Activated naive CD8-positive, alpha-beta T cell (primary cell): Measurements from ENCODE around the gene ZNF18.
A peak's percentile ranks its signal among the peaks of the same experiment; 100 is the strongest.
"Not testable (repeated sequence)": the region's sequence is repeated elsewhere in the genome, so short reads cannot be mapped to it uniquely, and the experiment has no call there.

ENCODE experiments used
- H3K27ac Mint-ChIP-seq: one replicate; pipeline ENCODE4 v1.8.0; 2021; ENCODE audit warnings: mixed read lengths
- H3K27me3 Mint-ChIP-seq: one replicate; pipeline ENCODE4 v1.8.0; 2021; ENCODE audit warnings: mixed read lengths
- H3K36me3 Mint-ChIP-seq: one replicate; pipeline ENCODE4 v1.8.0; 2021; ENCODE audit warnings: mixed read lengths
- H3K4me1 Mint-ChIP-seq: one replicate; pipeline ENCODE4 v1.8.0; 2021; ENCODE audit warnings: low read depth, mixed read lengths
- H3K4me3 Mint-ChIP-seq: one replicate; pipeline ENCODE4 v1.8.0; 2021; ENCODE audit warnings: mild to moderate bottlenecking, mixed read lengths
- H3K9me3 Mint-ChIP-seq: one replicate; pipeline ENCODE4 v1.8.0; 2021; ENCODE audit warnings: low read depth, mixed read lengths

ZNF18 gene

DNA sequence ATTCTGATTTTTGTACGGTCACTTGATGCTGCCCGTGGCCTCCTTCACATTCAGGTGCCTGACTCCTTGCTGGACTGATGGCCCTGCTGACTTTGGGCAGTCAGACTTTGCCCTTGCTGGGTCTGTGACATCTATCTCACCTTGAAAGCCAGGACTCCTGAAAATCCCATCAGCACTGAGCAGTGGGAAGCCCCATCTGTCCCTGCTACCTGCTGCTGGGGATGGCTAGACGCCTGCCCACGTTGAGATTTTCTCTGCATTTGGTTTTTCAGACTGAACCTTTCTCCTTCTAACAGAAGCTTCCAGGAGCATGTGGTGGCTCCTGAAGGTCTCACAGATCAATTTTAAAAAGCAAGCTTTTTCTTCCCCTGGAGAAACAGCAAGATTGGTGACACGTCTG lies 10.2 kb upstream of the ZNF18 start:
- Mint-ChIP-seq H3K27ac (no peak overlapping the region), H3K36me3 (no peaks in the 10 kb centered on the region), H3K27me3 (no peaks in the 10 kb centered on the region), H3K4me1 (no peaks in the 10 kb centered on the region), H3K9me3 (no peaks in the 10 kb centered on the region), H3K4me3 (no peak overlapping the region)

GRCh38 chr17:11999696-12000095 lies 2.4 kb upstream of the ZNF18 start:
- Mint-ChIP-seq H3K4me1 (peaks cover 18% of the 10 kb centered on the region), H3K9me3 (no peaks in the 10 kb centered on the region), H3K27me3 (no peaks in the 10 kb centered on the region), H3K36me3 (no peaks in the 10 kb centered on the region), H3K27ac (no peak overlapping the region), H3K4me3 (no peak overlapping the region)

DNA sequence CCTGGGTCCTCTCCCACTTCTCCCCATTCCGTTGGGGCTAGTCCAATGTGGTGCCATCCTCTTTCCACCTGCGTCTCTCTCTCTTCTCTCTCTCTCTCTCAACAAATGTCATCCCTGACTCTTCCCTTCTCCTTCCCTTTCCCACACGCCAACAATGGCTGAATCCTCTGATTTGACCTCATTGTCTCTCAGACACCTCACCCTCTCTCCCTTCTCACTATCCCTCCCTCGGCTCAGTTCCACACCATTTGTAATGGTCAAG lies 628 bp upstream of the ZNF18 start:
- peaks cover 24% of the 10 kb centered on the region for H3K4me1 Mint-ChIP-seq
- peak overlapping the region; percentile 98 for H3K4me3 Mint-ChIP-seq
- no peaks in the 10 kb centered on the region for H3K36me3 Mint-ChIP-seq
- H3K27me3 Mint-ChIP-seq: no peaks in the 10 kb centered on the region
- H3K9me3 Mint-ChIP-seq: no peaks in the 10 kb centered on the region
- peak overlapping the region; percentile 94 for H3K27ac Mint-ChIP-seq

GRCh38 chr17:11996722-11997146 lies 541 bp downstream of the ZNF18 start:
- no peaks in the 10 kb centered on the region for H3K27me3 Mint-ChIP-seq
- H3K4me3 Mint-ChIP-seq: peak overlapping the region; percentile 98
- H3K4me1 Mint-ChIP-seq: peaks cover 24% of the 10 kb centered on the region
- peak overlapping the region; percentile 94 for H3K27ac Mint-ChIP-seq
- no peaks in the 10 kb centered on the region for H3K36me3 Mint-ChIP-seq
- H3K9me3 Mint-ChIP-seq: no peaks in the 10 kb centered on the region

- Mint-ChIP-seq H3K4me1 (peaks cover 32% of the 10 kb centered on the region), H3K9me3 (no peaks in the 10 kb centered on the region), H3K36me3 (peaks cover 24% of the 10 kb centered on the region), H3K4me3 (no peak overlapping the region), H3K27ac (no peak overlapping the region), H3K27me3 (no peaks in the 10 kb centered on the region)
These were observed 5.8 kb downstream of the ZNF18 start for GRCh38 chr17:11991461-11991860.

DNA sequence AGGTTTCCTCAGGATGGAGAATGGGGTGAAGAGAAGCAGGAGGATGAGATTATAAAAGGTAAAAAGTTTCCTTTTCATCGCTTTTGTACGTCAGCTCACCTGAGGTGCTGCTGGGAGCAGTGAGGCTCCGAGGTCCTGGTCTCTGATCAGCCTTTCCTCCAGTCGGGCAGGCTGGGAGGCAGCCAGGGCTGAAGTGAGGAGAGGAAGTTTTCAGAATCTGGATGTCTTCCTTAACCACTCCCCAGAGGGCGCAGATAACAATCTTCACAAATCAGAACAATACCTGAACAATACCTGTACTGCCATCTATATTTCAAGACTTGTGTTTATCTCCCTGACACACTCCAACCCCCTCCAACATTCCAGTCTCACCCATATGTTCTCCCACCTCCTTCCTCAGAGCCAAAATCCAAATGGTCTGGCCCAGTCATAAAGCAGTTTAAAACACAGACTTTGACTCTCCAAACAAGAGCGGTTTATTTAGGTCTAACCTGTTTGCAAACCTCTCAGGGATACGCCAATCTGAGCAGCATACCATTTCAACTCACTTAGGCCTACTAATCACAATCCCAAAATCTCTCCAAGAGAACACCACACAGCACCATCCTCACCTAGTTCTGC lies 6.8 kb downstream of the ZNF18 start:
- H3K4me3 Mint-ChIP-seq: no peak overlapping the region
- no peaks in the 10 kb centered on the region for H3K9me3 Mint-ChIP-seq
- H3K4me1 Mint-ChIP-seq: peaks cover 29% of the 10 kb centered on the region
- peaks cover 24% of the 10 kb centered on the region for H3K36me3 Mint-ChIP-seq
- H3K27ac Mint-ChIP-seq: no peak overlapping the region
- H3K27me3 Mint-ChIP-seq: no peaks in the 10 kb centered on the region

GRCh38 chr17:11986942-11987329 lies 10.3 kb downstream of the ZNF18 start:
- Mint-ChIP-seq H3K27me3 (no peaks in the 10 kb centered on the region), H3K9me3 (no peaks in the 10 kb centered on the region), H3K27ac (no peak overlapping the region), H3K4me3 (no peak overlapping the region), H3K4me1 (peaks cover 19% of the 10 kb centered on the region), H3K36me3 (peaks cover 36% of the 10 kb centered on the region)

DNA sequence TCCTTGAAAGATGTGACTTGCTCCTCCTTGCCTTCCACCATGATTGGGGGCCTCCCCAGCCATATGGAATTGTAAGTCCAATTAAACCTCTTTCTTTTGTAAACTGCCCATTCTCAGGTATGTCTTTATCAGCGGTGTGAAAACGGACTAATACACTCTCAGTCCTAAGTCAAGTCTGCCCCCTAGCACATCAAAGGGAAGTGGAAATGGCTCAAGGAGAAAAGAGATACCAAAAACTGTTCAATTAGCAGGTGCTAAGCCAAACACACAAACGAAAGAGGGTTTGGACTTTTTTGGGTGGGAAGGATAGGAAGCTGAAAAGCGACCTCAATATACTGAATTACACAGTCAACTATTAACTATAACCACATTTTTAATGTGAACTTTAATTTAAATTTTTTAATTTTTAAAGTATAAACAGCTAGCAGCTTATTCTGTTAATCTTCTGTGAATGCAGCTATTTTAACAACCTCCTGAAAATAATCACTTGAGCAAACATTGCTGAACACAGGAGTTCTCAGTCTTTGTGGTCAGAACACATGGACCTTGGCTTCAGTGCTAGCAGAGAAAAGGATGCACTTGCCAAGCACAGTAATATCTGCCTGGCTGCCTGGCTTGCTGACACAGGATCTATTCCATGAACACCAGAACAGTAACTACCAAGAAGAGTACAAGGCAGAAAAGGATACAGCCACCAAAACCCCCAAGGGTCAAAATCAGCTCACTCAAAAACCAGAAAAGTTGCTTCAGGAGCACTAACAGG lies 10.9 kb downstream of the ZNF18 start:
- no peak overlapping the region for H3K4me3 Mint-ChIP-seq
- peaks cover 37% of the 10 kb centered on the region for H3K36me3 Mint-ChIP-seq
- H3K9me3 Mint-ChIP-seq: no peaks in the 10 kb centered on the region
- no peak overlapping the region for H3K27ac Mint-ChIP-seq
- no peaks in the 10 kb centered on the region for H3K27me3 Mint-ChIP-seq
- H3K4me1 Mint-ChIP-seq: peaks cover 19% of the 10 kb centered on the region

- Mint-ChIP-seq H3K9me3 (no peaks in the 10 kb centered on the region), H3K27ac (no peak overlapping the region), H3K4me3 (no peak overlapping the region), H3K27me3 (no peaks in the 10 kb centered on the region), H3K36me3 (peaks cover 32% of the 10 kb centered on the region), H3K4me1 (no peaks in the 10 kb centered on the region)
These were observed 15.4 kb downstream of the ZNF18 start for GRCh38 chr17:11981862-11982261.

GRCh38 chr17:11980813-11981212 lies 16.5 kb downstream of the ZNF18 start:
- H3K27ac Mint-ChIP-seq: no peak overlapping the region
- peaks cover 40% of the 10 kb centered on the region for H3K36me3 Mint-ChIP-seq
- no peak overlapping the region for H3K4me3 Mint-ChIP-seq
- no peaks in the 10 kb centered on the region for H3K9me3 Mint-ChIP-seq
- no peaks in the 10 kb centered on the region for H3K4me1 Mint-ChIP-seq
- no peaks in the 10 kb centered on the region for H3K27me3 Mint-ChIP-seq

- H3K27ac Mint-ChIP-seq: no peak overlapping the region
- peaks cover 46% of the 10 kb centered on the region for H3K36me3 Mint-ChIP-seq
- H3K4me3 Mint-ChIP-seq: no peak overlapping the region
- no peaks in the 10 kb centered on the region for H3K27me3 Mint-ChIP-seq
- H3K9me3 Mint-ChIP-seq: no peaks in the 10 kb centered on the region
- no peaks in the 10 kb centered on the region for H3K4me1 Mint-ChIP-seq
These were observed 17.5 kb downstream of the ZNF18 start for GRCh38 chr17:11979795-11980194.

DNA sequence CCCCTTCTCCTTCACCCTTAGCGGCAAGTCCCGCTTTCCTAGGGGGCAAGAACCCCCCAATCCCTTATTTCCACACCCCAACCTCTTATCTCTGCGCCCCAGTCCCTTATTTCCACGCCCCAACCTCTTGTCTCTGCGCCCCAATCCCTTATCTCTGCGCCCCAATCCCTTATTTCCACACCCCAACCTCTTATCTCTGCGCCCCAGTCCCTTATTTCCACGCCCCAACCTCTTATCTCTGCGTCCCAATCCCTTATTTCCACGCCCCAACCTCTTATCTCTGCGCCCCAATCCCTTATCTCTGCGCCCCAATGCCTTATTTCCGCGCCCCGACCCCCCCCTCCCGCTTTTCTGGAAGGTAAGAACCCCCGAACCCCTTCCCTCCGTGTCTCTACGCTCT lies 24.5 kb downstream of the ZNF18 start:
- H3K4me1 Mint-ChIP-seq, H3K4me3 Mint-ChIP-seq, H3K27me3 Mint-ChIP-seq, H3K27ac Mint-ChIP-seq: not testable (repeated sequence)
- H3K36me3 Mint-ChIP-seq: peaks cover 59% of the 10 kb centered on the region
- H3K9me3 Mint-ChIP-seq: peaks cover 15% of the 10 kb centered on the region

DNA sequence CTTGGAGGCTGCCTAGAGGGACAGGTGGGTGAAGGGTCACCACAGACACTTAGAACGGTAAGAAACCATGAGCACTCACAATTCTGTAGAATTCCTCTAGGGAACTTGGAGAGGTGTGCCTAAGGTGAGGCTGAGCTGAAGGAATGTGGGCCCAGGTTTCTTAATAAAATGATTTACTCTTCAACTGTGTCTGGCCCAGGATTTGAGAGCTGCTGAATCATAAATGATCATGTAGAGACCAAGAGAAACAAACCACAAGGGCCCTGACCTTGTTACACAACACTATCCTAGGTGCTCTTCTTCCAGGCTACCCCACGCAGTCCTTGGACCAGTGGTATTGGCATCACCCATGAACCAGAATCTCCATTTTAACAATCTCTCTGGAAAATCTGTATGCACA lies 27.7 kb downstream of the ZNF18 start:
- H3K4me1 Mint-ChIP-seq: no peaks in the 10 kb centered on the region
- peaks cover 37% of the 10 kb centered on the region for H3K9me3 Mint-ChIP-seq
- no peaks in the 10 kb centered on the region for H3K27me3 Mint-ChIP-seq
- H3K27ac Mint-ChIP-seq: no peak overlapping the region
- H3K4me3 Mint-ChIP-seq: no peak overlapping the region
- H3K36me3 Mint-ChIP-seq: peaks cover 57% of the 10 kb centered on the region

- Mint-ChIP-seq H3K4me1 (no peaks in the 10 kb centered on the region), H3K4me3 (no peak overlapping the region), H3K36me3 (peaks cover 44% of the 10 kb centered on the region), H3K27me3 (no peaks in the 10 kb centered on the region), H3K9me3 (peaks cover 26% of the 10 kb centered on the region), H3K27ac (no peak overlapping the region)
These were observed 42.3 kb downstream of the ZNF18 start for GRCh38 chr17:11954936-11955335.

GRCh38 chr17:11953924-11954323 lies 43.4 kb downstream of the ZNF18 start:
- Mint-ChIP-seq H3K9me3 (peaks cover 26% of the 10 kb centered on the region), H3K27me3 (no peaks in the 10 kb centered on the region), H3K36me3 (peaks cover 44% of the 10 kb centered on the region), H3K4me1 (no peaks in the 10 kb centered on the region), H3K27ac (no peak overlapping the region), H3K4me3 (no peak overlapping the region)

GRCh38 chr17:11952610-11953009 lies 44.7 kb downstream of the ZNF18 start:
- H3K27me3 Mint-ChIP-seq: no peaks in the 10 kb centered on the region
- no peaks in the 10 kb centered on the region for H3K4me1 Mint-ChIP-seq
- H3K27ac Mint-ChIP-seq: no peak overlapping the region
- peaks cover 34% of the 10 kb centered on the region for H3K36me3 Mint-ChIP-seq
- peaks cover 14% of the 10 kb centered on the region for H3K9me3 Mint-ChIP-seq
- H3K4me3 Mint-ChIP-seq: no peak overlapping the region
